Liver (tissue), 9 donors: Measurements from ENCODE around the gene GLTPD2. TPM values are rescaled to one million over a fixed set of nuclear protein-coding genes. Genes with fewer than 3 reads are reported as not detected.

Experiments
- DNase-seq: peaks from one replicate; pipeline ENCODE4 v3.0.0-alpha.2; 2017; ENCODE audit warnings: low spot score
- H3K27ac ChIP-seq, 2 donors: one replicate each; pipeline ENCODE4 v1.7.0; 2013; ENCODE audit warnings: inconsistent platforms in 2 of 2, low read length in 2 of 2, control low read depth in 1 of 2, low read depth in 1 of 2, mild to moderate bottlenecking in 1 of 2
- H3K27me3 ChIP-seq, 4 donors: one replicate each; pipeline versions ENCODE4 v1.6.1 to v1.7.0; 2013; ENCODE audit warnings: low read length in 3 of 4, inconsistent platforms in 1 of 4, mild to moderate bottlenecking in 1 of 4, moderate library complexity in 1 of 4; ENCODE audit not compliant: control insufficient read depth in 4 of 4, insufficient read depth in 4 of 4
- H3K36me3 ChIP-seq, 4 donors: one replicate each; pipeline versions ENCODE4 v1.6.1 to v1.7.0; 2013; ENCODE audit warnings: low read length in 3 of 4, mild to moderate bottlenecking in 3 of 4, low read depth in 1 of 4, moderate library complexity in 1 of 4; ENCODE audit not compliant: control insufficient read depth in 4 of 4, insufficient read depth in 3 of 4
- H3K4me1 ChIP-seq, 4 donors: one replicate each; pipeline versions ENCODE4 v1.6.1 to v1.7.0; 2013; ENCODE audit warnings: low read length in 3 of 4, mild to moderate bottlenecking in 3 of 4, moderate library complexity in 1 of 4; ENCODE audit not compliant: control insufficient read depth in 4 of 4, insufficient read depth in 4 of 4
- H3K4me3 ChIP-seq, 3 donors: one replicate each; pipeline versions ENCODE4 v1.6.1 to v1.7.0; 2013; ENCODE audit warnings: low read length in 3 of 3, control low read depth in 1 of 3, low read depth in 1 of 3, mild to moderate bottlenecking in 1 of 3
- H3K9ac ChIP-seq, 2 donors: one replicate each; pipeline ENCODE4 v1.7.0; 2013; ENCODE audit warnings: low read length in 2 of 2, mild to moderate bottlenecking in 2 of 2, moderate library complexity in 2 of 2, control low read depth in 1 of 2, low read depth in 1 of 2
- H3K9me3 ChIP-seq, 4 donors: one replicate each; pipeline versions ENCODE4 v1.6.1 to v1.7.0; 2013; ENCODE audit warnings: low read length in 3 of 4; ENCODE audit not compliant: control insufficient read depth in 4 of 4
- EGR1 ChIP-seq, 2 donors: IDR thresholded peaks; 2 replicates each; pipeline ENCODE4 v1.6.1; 2016 to 2018; ENCODE audit warnings: antibody characterized with exemption in 2 of 2, low read depth in 2 of 2
- FOXA1 ChIP-seq: IDR thresholded peaks from 2 replicates; pipeline ENCODE4 v1.6.1; 2016; ENCODE audit warnings: antibody characterized with exemption
- FOXA2 ChIP-seq: IDR thresholded peaks from 2 replicates; pipeline ENCODE4 v1.6.1; 2016; ENCODE audit warnings: antibody characterized with exemption
- GABPA ChIP-seq, 2 donors: IDR thresholded peaks in 1 of 2; conservative IDR thresholded peaks in 1 of 2; 2 replicates each; pipeline ENCODE4 v1.6.1; 2016; ENCODE audit warnings: antibody characterized with exemption in 2 of 2, mild to moderate bottlenecking in 1 of 2, moderate library complexity in 1 of 2
- HNF4G ChIP-seq: IDR thresholded peaks from 2 replicates; pipeline ENCODE4 v1.6.1; 2016; ENCODE audit warnings: antibody characterized with exemption
- JUND ChIP-seq, 2 donors: IDR thresholded peaks; 2 replicates each; pipeline ENCODE4 v1.6.1; 2016; ENCODE audit warnings: antibody characterized with exemption in 2 of 2
- NR2F2 ChIP-seq: IDR thresholded peaks from 2 replicates; pipeline ENCODE4 v1.6.1; 2016; ENCODE audit warnings: antibody characterized with exemption
- RAD21 ChIP-seq, 2 donors: IDR thresholded peaks; 2 replicates each; pipeline ENCODE4 v1.6.1; 2016; ENCODE audit warnings: antibody characterized with exemption in 2 of 2, mild to moderate bottlenecking in 2 of 2
- RXRA ChIP-seq, 2 donors: IDR thresholded peaks; 2 replicates each; pipeline ENCODE4 v1.6.1; 2017 to 2018; ENCODE audit warnings: antibody characterized with exemption in 2 of 2, mild to moderate bottlenecking in 1 of 2
- SP1 ChIP-seq: IDR thresholded peaks from 2 replicates; pipeline ENCODE4 v1.6.1; 2018; ENCODE audit warnings: antibody characterized with exemption, mild to moderate bottlenecking
- TAF1 ChIP-seq: conservative IDR thresholded peaks from 2 replicates; pipeline ENCODE4 v1.6.1; 2016; ENCODE audit warnings: antibody characterized with exemption, mild to moderate bottlenecking
- YY1 ChIP-seq: IDR thresholded peaks from 2 replicates; pipeline ENCODE4 v1.6.1; 2016; ENCODE audit warnings: antibody characterized with exemption, mild to moderate bottlenecking
- WGBS: extraction: QIAGEN DNeasy Blood & Tissue Kit; methylation state at CpG from one replicate; pipeline ENCODE4 v1.1.7; 2013; 5-methylcytosine and 5-hydroxymethylcytosine counted together
- polyA plus RNA-seq, 2 donors: library from polyadenylated mRNA; stranded (reverse) in 1 of 2; unstranded in 1 of 2; fragments of 200-250 nt in 1 of 2; fragments of >200 nt in 1 of 2; fragmentation: Nextera tagmentation in 1 of 2; extraction: Ambion mirVana in 1 of 2; gene quantifications; one replicate each; pipeline versions ENCODE4 v1.2.1 to v1.2.3, GENCODE V29; 2013 to 2015
- total RNA-seq, 2 donors: library from RNA; depleted of rRNA; stranded (reverse); fragments of >200 nt; gene quantifications; one replicate each; pipeline ENCODE4 v1.2.3, GENCODE V29; 2014
- TF ChIP-seq, protein P1 (sequence below): IDR thresholded peaks from 2 replicates; pipeline ENCODE4 v1.6.1; 2016; ENCODE audit warnings: antibody characterized with exemption
- TF ChIP-seq, protein P2 (sequence below): IDR thresholded peaks from 2 replicates; pipeline ENCODE4 v1.6.1; 2016; ENCODE audit warnings: antibody characterized with exemption
- TF ChIP-seq, protein P3 (sequence below): IDR thresholded peaks from 2 replicates; pipeline ENCODE4 v1.6.1; 2016; ENCODE audit warnings: antibody characterized with exemption, mild to moderate bottlenecking
- TF ChIP-seq, protein P4 (sequence below): fragments of 150-350 bp; IDR thresholded peaks from 2 replicates; pipeline ENCODE4 v1.5.1; 2017; ENCODE audit warnings: improper control_type of control experiment, low read depth, low read length; ENCODE audit not compliant: missing input control
- TF ChIP-seq, protein P5 (sequence below): IDR thresholded peaks from 2 replicates; pipeline ENCODE4 v1.6.1; 2016; ENCODE audit warnings: antibody characterized with exemption
- donor health status: healthy.
- donor health status: healthy.
- donor health status: healthy.
- donor health status: healthy.
- donor health status: healthy.

The GLTPD2 gene
- total and polyA plus RNA-seq, 4 donors: 15.1 to 63.2 (median 25.7) TPM

DNA sequence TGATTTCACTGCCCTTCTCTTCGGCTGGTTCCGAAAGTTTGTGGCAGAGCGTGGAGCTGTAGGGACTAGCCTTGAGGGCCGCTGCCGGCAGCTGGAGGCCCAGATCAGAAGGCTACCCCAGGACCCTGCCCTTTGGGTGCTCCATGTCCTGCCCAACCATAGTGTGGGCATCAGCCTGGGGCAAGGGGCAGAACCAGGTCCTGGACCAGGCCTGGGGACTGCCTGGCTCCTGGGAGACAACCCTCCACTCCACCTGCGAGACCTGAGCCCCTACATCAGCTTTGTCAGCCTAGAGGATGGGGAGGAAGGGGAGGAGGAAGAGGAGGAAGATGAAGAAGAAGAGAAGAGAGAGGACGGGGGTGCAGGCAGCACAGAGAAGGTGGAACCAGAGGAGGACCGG, 48.2 kb upstream of the GLTPD2 start:
- no peak overlapping the region for H3K27ac ChIP-seq
- H3K4me1 ChIP-seq: peaks cover 2 to 13% (median 8%) of the 10 kb centered on the region in 4 donors
- no peaks in the 10 kb centered on the region for H3K36me3 ChIP-seq
- H3K9me3 ChIP-seq: no peaks in the 10 kb centered on the region
- DNase-seq: no peak
- no peaks in the 10 kb centered on the region for H3K27me3 ChIP-seq
- peak overlapping the region in 1 of 2 donors; percentile 53 for H3K9ac ChIP-seq
- H3K4me3 ChIP-seq: no peak overlapping the region
- TF ChIP-seq RAD21 (IDR thresholded peaks at IDR 0.05) (no peak), HNF4G (no peak), JUND (IDR thresholded peaks at IDR 0.05) (no peak), EGR1 (IDR thresholded peaks at IDR 0.05; ENCODE audit: low read depth in 2 of 2) (no peak), YY1 (no peak), FOXA2 (no peak), GABPA (IDR thresholded peaks at IDR 0.05 in 1 of 2, conservative IDR thresholded peaks at IDR 0.05 in 1 of 2) (no peak), RXRA (IDR thresholded peaks at IDR 0.05) (no peak)
- TF ChIP-seq, protein P1, sequence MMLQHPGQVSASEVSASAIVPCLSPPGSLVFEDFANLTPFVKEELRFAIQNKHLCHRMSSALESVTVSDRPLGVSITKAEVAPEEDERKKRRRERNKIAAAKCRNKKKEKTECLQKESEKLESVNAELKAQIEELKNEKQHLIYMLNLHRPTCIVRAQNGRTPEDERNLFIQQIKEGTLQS: no peak
- TF ChIP-seq, protein P2, sequence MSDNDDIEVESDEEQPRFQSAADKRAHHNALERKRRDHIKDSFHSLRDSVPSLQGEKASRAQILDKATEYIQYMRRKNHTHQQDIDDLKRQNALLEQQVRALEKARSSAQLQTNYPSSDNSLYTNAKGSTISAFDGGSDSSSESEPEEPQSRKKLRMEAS: no peak
- TF ChIP-seq, protein P3, sequence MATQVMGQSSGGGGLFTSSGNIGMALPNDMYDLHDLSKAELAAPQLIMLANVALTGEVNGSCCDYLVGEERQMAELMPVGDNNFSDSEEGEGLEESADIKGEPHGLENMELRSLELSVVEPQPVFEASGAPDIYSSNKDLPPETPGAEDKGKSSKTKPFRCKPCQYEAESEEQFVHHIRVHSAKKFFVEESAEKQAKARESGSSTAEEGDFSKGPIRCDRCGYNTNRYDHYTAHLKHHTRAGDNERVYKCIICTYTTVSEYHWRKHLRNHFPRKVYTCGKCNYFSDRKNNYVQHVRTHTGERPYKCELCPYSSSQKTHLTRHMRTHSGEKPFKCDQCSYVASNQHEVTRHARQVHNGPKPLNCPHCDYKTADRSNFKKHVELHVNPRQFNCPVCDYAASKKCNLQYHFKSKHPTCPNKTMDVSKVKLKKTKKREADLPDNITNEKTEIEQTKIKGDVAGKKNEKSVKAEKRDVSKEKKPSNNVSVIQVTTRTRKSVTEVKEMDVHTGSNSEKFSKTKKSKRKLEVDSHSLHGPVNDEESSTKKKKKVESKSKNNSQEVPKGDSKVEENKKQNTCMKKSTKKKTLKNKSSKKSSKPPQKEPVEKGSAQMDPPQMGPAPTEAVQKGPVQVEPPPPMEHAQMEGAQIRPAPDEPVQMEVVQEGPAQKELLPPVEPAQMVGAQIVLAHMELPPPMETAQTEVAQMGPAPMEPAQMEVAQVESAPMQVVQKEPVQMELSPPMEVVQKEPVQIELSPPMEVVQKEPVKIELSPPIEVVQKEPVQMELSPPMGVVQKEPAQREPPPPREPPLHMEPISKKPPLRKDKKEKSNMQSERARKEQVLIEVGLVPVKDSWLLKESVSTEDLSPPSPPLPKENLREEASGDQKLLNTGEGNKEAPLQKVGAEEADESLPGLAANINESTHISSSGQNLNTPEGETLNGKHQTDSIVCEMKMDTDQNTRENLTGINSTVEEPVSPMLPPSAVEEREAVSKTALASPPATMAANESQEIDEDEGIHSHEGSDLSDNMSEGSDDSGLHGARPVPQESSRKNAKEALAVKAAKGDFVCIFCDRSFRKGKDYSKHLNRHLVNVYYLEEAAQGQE: no peak
- TF ChIP-seq, protein P4, sequence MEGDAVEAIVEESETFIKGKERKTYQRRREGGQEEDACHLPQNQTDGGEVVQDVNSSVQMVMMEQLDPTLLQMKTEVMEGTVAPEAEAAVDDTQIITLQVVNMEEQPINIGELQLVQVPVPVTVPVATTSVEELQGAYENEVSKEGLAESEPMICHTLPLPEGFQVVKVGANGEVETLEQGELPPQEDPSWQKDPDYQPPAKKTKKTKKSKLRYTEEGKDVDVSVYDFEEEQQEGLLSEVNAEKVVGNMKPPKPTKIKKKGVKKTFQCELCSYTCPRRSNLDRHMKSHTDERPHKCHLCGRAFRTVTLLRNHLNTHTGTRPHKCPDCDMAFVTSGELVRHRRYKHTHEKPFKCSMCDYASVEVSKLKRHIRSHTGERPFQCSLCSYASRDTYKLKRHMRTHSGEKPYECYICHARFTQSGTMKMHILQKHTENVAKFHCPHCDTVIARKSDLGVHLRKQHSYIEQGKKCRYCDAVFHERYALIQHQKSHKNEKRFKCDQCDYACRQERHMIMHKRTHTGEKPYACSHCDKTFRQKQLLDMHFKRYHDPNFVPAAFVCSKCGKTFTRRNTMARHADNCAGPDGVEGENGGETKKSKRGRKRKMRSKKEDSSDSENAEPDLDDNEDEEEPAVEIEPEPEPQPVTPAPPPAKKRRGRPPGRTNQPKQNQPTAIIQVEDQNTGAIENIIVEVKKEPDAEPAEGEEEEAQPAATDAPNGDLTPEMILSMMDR: no peak
- 98% methylated on average over 8 of the region's 8 CpGs for WGBS

DNA sequence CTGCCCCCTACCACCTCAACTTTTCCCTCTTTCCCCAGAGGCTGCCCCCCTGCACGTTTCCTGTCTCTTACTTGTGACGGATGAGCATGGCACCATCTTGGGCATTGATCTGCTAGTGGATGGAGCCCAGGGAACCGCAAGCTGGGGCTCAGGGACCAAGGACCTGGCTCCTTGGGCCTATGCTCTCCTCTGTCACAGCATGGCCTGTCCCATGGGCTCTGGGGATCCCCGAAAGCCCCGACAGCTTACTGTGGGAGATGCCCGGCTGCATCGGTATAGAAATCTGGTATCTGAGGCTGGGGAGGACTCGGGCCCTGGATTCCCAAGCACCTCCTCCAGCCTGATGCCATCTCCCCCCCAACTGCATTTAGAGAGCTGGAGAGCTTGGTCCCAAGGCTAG, 47.2 kb upstream of the GLTPD2 start:
- Histone ChIP-seq H3K4me3 (no peak overlapping the region), H3K36me3 (no peaks in the 10 kb centered on the region), H3K4me1 (peaks cover 2 to 13% (median 8%) of the 10 kb centered on the region in 4 donors), H3K27ac (no peak overlapping the region), H3K9ac (no peak overlapping the region), H3K27me3 (no peaks in the 10 kb centered on the region), H3K9me3 (no peaks in the 10 kb centered on the region)
- WGBS: 96% methylated on average over 8 of the region's 8 CpGs
- no peak for TF ChIP-seq EGR1 (IDR thresholded peaks at IDR 0.05; ENCODE audit: low read depth in 2 of 2)
- no peak for TF ChIP-seq GABPA (IDR thresholded peaks at IDR 0.05 in 1 of 2, conservative IDR thresholded peaks at IDR 0.05 in 1 of 2)
- TF ChIP-seq NR2F2: no peak
- TF ChIP-seq, protein P5, sequence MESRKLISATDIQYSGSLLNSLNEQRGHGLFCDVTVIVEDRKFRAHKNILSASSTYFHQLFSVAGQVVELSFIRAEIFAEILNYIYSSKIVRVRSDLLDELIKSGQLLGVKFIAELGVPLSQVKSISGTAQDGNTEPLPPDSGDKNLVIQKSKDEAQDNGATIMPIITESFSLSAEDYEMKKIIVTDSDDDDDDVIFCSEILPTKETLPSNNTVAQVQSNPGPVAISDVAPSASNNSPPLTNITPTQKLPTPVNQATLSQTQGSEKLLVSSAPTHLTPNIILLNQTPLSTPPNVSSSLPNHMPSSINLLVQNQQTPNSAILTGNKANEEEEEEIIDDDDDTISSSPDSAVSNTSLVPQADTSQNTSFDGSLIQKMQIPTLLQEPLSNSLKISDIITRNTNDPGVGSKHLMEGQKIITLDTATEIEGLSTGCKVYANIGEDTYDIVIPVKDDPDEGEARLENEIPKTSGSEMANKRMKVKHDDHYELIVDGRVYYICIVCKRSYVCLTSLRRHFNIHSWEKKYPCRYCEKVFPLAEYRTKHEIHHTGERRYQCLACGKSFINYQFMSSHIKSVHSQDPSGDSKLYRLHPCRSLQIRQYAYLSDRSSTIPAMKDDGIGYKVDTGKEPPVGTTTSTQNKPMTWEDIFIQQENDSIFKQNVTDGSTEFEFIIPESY: no peak
- no peak for TF ChIP-seq TAF1
- TF ChIP-seq, protein P4: no peak
- no peak for TF ChIP-seq SP1
- no peak for TF ChIP-seq HNF4G
- TF ChIP-seq, protein P1: no peak
- TF ChIP-seq FOXA1: no peak
- TF ChIP-seq FOXA2: no peak
- DNase-seq: no peak
